GF-D8 (cell line): ENCODE data around the gene CEL.
"Not testable (repeated sequence)": the region's sequence is repeated elsewhere in the genome, so short reads cannot be mapped to it uniquely, and the experiment has no call there.

ENCODE experiments used
- DNase-seq: peaks from one replicate; lab custom pipeline; 2025; lab: John Stamatoyannopoulos, UW

CEL gene

DNA sequence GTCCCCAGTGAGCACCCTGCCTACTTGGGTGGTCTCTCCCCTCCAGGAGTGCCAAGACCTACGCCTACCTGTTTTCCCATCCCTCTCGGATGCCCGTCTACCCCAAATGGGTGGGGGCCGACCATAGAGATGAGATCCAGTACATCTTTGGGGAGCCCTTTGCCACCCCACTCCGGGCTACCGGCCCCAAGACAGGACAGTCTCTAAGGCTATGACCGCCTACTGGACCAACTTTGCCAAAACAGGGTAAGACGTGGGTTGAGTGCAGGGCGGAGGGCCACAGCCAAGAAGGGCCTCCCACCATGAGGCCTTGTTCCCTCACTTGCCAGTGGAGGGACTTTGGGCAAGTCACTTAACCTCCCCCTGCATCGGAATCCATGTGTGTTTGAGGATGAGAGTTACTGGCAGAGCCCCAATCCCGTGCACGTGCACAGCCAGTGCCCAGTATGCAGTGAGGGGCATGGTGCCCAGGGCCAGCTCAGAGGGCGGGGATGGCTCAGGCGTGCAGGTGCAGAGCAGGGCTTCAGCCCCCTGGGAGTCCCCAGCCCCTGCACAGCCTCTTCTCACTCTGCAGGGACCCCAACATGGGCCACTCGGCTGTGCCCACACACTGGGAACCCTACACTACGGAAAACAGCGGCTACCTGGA lies 24.6 kb downstream of the CEL start:
- DNase-seq: not testable (repeated sequence)

DNA sequence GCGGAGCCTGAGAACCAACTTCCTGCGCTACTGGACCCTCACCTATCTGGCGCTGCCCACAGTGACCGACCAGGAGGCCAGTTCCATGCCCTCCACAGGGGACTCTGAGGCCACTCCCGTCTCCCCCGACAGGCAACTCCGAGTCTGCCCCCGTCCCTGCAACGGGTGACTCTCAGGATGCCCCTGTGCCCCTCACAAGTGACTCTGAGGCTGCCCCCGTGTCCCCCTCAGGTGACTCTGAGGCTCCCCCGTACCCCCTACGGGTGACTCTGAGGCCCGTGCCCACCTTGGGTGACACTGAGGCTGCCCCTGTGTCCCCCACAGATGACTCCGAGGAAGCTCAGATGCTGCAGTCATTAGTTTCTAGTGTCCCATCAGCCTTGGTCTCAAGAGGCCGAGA lies 25.1 kb downstream of the CEL start:
- DNase-seq: no peak

DNA sequence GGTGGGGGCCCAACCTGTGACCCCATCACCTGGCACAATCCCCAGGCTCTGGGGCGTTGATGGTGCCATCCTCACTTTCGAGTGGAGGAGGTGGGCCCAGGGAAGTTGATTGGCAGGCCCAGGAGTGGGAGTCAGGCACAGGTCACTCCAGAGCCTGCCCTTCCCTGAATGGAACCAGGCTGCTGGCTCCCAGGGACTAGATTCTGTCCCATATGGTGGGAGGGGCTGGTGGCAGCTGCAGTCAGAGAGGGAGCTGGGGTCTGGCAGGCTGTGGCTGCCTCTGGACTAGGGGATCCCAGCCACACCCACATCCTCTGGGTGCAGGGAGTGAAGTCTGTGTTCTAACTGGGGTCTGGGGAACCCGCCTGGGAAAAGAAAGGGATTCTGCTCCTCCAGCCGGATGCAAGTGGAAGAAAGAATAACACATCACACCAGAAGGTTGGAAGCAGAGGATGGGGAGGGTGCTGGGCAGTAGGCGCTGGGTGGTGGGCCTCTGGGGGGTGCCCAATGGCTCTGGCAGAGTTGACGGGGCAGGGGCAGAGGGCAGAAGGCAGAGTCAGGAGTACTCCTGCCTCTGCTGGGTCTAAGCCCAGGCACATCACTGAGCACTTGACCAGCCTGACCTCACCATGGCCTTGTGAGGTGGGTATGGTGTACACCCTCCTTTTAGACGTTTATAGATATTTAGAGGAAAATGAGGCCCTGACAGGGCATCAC lies 25.8 kb downstream of the CEL start:
- no peak for DNase-seq

DNA sequence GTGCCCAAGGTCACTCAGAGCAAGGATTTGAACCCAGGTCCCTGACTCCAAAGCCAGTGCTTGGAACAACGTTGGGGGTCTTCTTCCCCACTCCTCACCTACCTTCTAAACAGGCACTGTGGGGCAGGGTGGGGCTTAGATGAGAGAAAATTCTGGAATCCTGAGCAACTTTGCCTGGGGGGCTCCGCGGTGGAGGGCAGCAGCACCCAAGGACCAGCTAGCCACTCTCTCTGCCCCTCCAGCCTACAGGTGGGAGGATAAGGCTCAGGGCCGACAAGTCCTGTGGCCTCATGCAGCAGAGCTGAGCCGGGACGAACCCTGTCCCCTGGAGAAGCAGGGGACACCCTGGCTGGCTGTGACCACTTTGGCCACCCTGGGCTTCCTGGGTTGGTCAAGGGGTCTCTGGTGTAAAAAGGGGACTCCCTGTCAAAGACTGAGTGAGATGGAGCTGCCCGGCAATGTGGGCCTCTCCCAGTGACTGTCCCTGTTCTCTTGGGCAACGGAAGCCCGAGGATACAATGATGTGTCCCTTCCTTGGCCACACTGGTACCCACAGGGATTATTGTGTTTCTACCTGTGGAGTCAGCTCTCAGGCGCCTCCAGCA lies 26.5 kb downstream of the CEL start:
- no peak for DNase-seq

DNA sequence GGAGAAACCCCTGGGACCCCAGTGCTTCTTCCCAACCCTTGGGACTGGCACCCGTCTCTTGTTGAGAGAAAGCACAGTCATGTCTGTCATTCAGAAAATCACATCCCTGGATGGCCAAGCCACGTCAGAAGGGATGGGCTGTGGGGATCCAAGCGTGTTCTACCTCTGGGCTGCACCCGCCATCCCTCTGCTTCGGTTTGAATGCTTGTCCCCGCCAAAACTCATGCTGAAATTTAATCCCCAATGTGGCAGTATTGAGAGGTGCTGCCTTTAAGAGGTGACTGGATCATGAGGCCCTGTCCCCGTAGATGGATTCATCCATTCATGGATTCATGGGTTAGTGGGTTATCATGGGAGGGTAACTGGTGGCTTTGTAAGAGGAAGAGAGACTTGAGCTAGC lies 27.0 kb downstream of the CEL start:
- DNase-seq: no peak

DNA sequence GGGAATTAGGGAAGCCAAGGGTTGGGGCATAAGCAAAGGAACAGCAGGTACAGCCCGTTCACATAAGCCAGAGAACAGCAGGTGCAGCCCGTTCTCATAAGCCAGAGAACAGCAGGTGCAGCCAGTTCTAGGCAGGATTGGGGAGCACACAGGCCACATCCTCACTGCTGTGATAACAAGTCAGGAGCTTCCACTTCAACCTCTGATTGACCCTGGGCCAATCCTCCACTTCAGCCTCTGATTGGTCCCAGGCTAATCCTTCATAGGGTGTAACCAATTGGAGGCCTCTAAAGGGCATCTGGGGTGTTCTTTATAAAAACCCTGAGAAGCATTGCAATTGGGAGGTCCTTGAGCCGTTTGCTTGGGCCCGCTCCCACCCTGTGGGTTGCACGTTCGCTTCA lies 27.5 kb downstream of the CEL start:
- DNase-seq: no peak

DNA sequence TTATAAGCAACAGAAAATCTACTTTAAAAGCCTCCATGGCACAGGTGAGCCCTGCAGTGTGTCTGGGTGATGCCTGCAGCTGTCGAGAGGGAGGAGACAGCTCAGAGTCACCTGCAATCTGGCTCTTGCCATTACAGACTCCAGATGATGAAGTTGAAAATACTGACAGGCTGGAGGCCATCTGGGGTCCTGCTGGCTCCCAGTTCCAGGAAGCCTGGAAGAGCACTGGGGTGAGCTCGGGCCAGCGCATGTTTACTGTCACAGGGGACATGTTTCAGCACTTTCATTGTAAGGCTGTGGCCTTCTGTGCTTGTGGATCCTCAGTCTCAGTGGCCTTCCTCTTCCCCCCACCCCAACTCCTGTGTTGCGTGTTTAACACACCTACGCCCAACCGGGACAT lies 28.4 kb downstream of the CEL start:
- no peak for DNase-seq

DNA sequence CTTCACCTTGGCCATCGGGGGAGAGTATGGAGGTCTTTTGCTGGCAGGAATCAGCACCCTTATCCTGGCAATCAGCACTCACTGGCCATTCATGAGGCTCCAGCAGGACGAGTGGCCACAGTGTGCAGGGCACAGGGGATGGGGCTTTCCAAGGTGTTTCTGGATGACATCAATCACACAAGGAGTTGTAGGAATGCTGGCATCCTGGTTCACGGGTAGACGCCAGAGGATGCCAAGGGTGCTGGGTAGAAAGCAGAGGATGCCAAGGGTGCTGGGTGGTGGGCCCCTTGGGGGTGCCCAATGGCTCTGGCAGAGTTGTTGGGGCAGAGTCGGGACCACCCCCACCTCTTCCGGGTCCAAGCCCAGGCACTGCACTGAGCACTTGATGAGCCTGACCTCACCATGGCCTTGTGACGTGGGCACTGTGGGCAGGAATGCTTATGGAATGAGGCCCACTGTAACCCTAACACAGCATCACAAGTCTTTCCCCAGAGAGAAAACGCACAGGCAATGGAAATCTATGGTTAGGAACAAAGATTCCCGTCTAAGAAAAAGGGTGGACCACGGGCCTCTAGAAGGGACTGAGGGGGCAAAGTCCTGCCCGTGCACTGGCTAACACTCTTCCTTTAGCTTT lies 29.1 kb downstream of the CEL start:
- no peak for DNase-seq

DNA sequence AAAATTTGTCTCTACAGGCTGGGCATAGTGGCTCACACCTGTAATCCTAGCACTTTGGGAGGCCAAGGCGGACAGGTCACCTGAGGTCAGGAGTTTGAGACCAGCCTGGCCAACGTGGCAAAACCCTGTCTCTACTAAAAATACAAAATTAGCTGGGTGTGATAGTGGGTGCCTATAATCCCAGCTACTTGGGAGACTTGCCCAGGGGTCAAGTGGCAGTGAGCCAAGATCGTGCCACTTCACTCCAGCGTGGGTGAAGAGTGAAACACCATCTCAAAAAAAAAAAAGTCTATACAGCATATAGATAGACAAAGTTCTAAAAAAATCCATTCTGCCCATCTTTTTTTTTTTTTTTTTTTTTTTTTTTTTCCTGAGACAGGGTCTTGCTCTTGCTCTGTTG lies 32.6 kb downstream of the CEL start:
- not testable (repeated sequence) for DNase-seq

DNA sequence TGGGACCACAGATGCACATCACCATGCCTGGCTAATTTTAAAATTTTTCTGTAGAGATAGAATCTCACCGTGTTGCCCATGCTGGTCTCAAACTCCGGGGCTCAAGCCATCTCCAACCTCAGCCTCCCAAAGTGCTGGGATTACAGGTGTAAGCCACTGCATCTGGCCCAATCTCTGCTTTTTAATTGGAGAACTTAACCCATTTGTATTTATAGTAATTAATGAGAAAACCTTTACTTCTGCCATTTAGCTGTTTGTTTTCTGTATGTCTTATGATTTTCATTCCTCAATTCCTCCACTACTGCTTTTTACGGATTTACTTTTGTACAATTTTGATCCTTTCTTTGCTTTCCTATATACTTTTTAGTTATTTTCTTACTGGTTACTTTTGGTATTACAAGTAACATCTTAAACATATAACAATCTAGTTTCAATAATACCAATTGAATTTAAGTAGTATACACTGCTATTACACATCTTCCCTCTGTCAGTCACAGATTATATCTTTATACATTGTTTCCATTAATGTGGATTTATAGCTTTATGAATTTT lies 33.1 kb downstream of the CEL start:
- DNase-seq: no peak

DNA sequence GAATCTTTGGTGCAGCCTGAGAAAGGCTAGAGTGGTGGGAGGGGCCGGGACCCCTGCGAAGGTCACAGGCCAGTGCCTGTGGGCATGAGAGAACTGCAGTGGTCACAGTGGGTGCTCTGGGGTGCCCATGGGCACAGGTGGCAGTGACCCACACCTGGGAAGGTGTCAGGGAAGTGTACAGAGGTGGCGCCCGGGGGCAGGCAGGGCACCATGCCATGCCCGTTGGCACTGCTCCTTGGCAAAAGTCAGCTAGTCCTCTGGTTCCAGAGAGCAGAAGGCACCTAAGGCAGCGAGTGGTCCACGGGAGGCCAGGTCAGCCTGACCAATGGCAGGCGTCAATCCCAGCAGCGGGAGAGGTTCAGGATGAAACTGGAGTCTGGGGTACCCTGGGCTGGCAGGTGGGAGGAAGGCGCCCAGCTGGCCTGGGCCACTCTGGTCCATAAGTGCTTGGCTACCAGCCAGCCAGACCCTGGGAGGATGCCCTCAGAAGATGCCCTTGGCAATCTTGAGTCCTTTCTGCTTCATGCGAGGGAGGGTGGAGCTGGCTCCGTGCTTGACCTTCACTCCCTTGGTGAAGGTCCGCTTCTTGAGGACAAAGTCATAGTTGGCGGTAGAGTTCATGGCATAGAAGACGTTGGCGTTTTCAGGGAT lies 36.4 kb downstream of the CEL start:
- DNase-seq: no peak

DNA sequence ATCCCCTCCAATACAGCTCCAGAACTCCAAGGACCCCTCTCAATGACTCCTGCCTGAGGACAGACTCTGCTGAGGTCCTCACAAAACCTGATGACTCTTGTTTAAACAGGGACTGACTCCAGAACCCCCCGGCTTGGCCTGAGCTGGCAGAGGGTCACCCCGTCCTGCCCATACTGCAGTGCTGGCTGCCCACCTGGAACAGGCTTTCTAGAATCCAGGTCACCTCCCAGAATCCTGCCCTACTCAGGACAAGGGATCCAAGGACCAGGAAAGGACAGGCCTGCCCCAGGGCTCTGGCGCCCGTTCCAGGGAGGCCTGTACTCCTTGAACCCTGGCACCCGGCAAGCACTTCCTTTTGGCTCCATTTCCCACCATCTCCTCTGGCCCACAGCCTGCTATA lies 37.1 kb downstream of the CEL start:
- DNase-seq: no peak

DNA sequence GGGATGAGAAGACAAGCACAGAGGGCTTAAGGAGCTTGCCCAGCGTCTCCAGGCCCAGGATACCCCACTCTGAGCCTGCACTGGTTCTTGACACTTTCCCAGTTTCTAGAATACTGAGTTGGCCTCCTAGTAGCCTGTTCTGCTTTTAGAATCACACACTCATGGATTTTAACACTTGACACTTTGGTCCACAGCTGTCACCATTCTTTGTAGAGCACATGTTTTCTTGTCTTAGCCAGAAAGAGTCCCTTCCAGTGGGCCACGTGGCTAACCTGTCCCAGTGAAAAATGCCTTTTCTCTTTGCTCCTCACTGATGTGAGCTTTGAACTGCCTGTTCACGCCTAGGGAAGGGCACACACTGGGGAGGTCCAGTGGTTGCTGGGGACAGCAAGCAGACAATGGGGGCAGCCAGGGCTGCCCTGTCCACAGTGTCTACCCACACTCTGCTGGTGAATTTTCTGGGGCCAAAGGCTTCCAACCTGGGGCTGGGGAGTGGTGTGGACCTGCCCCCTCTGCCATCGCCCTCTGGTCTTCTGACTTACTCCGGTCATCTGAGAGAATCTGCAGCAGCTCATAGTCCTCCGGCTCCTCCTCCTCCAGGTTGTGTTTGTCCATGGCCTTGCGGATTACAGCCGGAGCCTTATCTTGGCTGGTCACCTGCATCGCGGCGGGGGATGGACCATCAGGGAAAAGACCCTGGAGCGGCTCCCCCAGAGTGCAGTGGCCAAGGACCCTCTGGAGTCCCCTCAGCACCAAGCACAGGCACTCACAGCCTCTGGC lies 38.1 kb downstream of the CEL start:
- DNase-seq: no peak

DNA sequence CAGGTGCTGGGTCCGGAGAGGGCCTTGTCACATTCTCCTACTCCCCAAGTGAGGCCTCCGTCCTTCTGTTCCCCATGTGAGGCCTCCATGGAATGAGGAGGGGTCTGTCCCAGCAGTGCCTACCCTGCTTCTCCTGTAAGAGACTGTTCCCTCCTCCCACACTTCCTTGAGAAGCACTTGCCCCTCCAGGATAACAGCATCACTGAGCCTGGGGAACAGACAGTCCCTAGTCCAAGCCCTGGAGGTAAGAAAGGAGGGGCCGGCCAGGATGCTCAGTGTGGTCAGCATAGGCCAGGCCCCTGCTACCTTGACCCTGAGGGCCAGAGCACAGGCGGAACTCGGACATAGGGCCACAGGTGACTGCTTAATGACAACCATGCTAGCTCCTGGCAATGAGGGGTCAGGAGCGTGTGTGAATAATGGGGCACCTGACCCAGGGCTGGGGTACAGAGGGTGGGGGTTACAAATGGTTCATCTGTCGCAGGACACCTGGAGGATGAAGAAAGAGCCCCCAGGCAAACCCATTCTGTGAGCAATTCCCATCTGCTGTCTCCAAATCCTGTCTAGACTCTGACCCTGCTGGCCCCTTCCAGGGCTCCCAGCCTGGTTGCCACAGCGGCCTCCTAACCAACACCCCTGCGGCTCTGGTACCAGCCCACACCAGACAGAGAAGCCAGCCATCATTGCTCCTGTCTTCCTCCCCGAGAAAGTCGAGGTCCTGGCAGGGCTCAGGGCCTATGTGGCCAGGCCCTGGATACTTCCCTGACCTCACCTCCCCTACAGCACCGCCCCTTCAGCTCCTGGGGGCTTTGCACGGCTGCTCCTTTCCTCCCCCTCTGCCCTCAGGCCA lies 39.0 kb downstream of the CEL start:
- no peak for DNase-seq

DNA sequence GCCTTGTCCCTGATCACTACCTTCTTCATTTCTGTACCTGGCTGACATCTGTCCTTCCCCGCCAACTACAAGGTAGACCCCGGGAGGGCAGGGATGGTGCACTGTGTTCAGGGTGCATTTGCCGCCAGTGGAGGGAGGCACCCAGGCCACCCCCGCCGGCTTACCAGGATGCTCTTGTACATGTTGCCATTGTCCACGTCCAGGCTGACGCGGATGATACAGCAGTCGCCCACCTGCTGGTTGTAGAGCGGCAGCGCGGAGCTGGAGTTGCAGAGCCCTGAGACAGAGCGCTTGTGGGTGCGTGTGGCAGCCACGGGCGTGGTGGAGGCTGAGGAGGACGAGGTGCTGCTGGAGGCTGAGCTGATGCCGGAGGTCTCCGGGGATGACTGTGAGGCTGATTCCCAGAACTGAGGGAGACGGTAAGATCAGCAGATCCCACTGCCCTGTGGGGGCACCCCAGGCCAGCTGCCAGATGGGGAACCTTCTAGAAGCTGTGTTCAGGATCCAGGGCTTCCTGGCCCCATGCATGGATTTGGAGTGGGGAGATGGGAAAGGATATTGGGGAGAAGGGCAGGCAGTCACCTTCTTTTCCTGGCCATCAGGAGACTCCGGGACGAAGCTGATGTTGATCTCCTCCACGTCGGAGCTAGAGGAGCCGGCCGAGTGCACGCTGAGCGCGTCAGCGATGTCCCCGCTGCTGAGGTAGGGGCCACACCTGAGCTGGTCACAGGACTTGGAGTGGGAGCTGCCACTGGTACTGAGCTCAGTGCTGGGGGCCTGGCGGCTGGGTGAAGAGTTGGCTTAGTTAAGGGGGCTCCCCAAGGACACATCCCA lies 39.8 kb downstream of the CEL start:
- no peak for DNase-seq

DNA sequence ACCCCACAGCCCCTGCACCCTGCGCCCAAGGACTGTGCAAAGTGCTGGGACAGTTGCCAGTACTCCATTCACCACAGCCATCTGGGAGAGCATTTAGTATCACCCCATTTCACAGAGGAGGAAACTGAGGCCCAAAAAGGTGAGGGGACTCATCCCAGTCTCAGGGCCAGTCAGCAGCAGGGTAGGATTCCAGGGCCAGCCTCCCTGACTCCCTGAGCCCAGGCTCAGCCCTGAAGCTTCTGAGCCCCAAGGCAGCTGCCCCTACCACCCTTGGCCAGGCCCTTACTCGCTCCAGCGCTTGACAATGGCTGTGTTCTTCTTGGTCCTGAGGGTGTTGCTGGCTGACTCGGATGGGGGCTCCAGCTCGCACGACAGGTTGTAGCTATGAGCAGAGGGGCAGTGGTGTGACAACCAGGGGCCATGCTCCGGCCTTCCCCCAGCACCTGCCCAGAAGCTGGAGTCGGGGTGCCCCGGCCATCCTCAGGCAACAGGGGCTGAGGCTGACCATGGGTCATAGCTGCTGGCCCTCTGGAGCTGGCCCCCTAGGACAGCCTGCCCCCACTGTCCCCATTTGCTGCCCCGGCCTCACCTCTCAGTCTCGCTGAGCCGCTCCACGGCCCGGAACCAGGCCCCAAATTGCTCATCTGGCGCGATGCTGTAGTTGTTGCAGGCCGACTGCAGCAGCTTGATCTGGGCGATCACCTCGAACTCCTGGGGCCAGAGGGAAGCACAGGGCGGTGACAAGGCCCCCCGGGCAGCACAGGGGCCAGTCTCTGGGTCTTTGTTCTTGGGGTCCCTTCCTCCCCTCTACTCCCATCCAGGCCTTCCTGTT lies 40.6 kb downstream of the CEL start:
- no peak for DNase-seq

DNA sequence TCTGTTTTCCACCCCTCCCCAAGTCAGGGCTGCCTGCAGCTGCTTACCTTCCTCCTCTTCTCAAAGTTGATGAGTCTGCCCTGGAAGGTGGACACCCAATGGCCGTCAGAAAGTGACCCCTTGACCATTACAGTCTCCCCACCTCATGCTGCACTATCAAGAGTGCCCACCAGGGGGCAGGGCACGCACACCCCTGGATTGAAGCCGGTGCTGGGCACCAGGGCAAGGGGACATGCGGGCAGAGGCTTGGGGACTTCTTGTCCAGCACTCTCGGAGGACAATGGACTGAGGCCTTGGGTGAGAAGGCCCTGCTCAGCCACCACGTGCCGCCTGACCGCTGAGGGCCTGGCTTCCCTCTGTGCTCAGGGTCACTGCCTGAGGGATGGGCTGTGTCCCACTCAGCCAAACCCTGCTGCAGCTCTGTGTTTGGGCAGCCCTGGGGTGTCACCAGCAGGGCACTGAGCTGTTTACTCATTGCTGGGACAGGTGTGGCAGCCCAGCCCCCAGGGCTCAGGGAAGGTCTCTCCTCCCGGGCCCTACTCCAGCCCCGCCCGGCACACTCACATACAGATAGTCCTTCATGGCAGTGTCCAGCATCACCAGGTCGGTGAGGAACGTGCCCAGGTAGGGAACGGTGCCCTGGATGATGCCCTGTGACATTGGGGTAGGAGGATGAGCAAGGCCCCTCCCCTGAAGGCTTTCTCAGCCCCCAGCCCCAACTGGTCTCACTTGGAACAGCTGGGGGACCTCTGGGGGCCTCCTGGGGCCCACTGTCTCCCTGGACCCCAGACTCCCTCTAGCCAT lies 41.6 kb downstream of the CEL start:
- no peak for DNase-seq

DNA sequence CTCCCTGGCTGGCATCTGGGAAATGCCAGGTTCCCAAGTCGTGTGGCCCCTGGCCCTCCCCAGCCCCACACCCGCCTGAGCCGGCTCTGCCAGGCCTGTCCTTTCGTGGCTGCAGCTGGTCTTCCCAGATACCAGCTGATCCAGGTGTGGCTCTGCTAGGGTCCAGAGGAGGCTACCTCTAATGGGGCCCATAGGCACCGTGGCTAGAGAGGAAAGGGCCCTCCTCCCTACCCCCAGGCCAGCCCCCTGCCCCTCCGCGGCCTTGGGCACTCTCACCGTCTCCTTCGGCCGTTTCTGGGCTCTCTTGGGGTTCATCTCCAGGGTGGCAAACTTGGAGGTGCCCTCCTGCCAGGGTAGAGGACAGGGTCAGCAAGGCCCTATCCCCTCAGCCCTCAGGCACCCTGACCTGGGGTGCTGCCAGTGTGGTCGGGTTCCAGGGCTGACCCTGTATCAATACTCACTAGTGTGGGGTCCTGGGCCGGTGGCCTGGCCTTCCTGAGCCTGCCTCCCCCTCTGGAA lies 42.3 kb downstream of the CEL start:
- no peak for DNase-seq
